Lower lobe of right lung (tissue), 2 donors: ENCODE results near the gene SLCO4A1. TPM values are rescaled to one million over a fixed set of nuclear protein-coding genes. Genes with fewer than 3 reads are reported as not detected.

Experiments used
- ATAC-seq, 2 donors: fragments of 200-7000 bp; cut with Tn5 transposase; one replicate each; pipeline ENCODE4 v1.9.1; 2020 to 2022; ENCODE audit warnings: mild to moderate bottlenecking in 2 of 2, moderate library complexity in 2 of 2
- DNase-seq: peaks from one replicate; pipeline ENCODE4 v3.0.0-alpha.2; 2020
- H3K27ac ChIP-seq: fragments of 200-600 bp; one replicate; pipeline ENCODE4 v1.8.0; 2022
- H3K27me3 ChIP-seq: fragments of 200-600 bp; one replicate; pipeline ENCODE4 v1.8.0; 2022; ENCODE audit warnings: low read depth
- H3K36me3 ChIP-seq: fragments of 200-600 bp; one replicate; pipeline ENCODE4 v1.8.0; 2022; ENCODE audit warnings: mild to moderate bottlenecking
- H3K4me1 ChIP-seq: fragments of 200-600 bp; one replicate; pipeline ENCODE4 v1.8.0; 2022
- H3K4me3 ChIP-seq: fragments of 200-600 bp; one replicate; pipeline ENCODE4 v1.8.0; 2022; ENCODE audit warnings: mild to moderate bottlenecking
- H3K9me3 ChIP-seq: fragments of 200-600 bp; one replicate; pipeline ENCODE4 v1.8.0; 2022
- intact Hi-C: fragments of 100-400 bp; cut with DNase I; formaldehyde crosslinking; loops from one replicate; pipeline ENCODE4 v1.11.0; 2022
- total RNA-seq: library from RNA; stranded (reverse); fragmentation: NEBNext Ultra II Directional; extraction: Animal tissue kit (Norgen Biotek cat#: 25700); gene quantifications from one replicate; pipeline ENCODE4 v1.2.1, GENCODE V29; 2021
- TF ChIP-seq, protein P1 (sequence below): fragments of 200-600 bp; IDR thresholded peaks from one replicate; pipeline ENCODE4 v1.8.0; 2022; ENCODE audit warnings: antibody characterized with exemption, mild to moderate bottlenecking
- donor health status: DM: no; HTN: yes; CAD: no; lungs with severe emphysema.

SLCO4A1 gene
- total RNA-seq, 1 donor from 2014 or later, result 72.4 TPM

DNA sequence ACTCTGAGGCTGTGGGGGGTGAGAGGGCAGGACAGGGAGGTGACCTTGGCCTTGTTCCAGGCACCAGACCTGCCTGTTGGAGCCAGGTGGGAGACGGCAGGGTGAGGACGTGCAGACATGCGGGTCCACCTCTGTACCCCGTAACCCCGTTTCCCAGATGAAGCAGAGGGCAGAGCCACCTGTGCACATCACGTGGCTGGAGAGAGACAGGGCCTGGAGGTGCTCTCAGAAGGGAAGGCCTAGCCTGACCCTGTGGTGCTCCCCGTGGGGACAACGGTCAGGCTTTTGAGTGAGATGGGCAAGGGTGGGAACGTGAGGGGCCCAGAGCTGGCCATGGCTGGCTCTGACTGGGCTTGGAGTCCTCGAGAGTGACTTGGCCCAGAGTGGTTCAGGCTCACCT is 72.9 kb downstream of the SLCO4A1 start:
- Histone ChIP-seq H3K9me3 (peaks cover 7% of the 10 kb centered on the region), H3K4me1 (no peaks in the 10 kb centered on the region), H3K36me3 (no peaks in the 10 kb centered on the region), H3K27me3 (peaks cover 49% of the 10 kb centered on the region), H3K27ac (no peak overlapping the region), H3K4me3 (no peak overlapping the region)
- TF ChIP-seq, protein P1, sequence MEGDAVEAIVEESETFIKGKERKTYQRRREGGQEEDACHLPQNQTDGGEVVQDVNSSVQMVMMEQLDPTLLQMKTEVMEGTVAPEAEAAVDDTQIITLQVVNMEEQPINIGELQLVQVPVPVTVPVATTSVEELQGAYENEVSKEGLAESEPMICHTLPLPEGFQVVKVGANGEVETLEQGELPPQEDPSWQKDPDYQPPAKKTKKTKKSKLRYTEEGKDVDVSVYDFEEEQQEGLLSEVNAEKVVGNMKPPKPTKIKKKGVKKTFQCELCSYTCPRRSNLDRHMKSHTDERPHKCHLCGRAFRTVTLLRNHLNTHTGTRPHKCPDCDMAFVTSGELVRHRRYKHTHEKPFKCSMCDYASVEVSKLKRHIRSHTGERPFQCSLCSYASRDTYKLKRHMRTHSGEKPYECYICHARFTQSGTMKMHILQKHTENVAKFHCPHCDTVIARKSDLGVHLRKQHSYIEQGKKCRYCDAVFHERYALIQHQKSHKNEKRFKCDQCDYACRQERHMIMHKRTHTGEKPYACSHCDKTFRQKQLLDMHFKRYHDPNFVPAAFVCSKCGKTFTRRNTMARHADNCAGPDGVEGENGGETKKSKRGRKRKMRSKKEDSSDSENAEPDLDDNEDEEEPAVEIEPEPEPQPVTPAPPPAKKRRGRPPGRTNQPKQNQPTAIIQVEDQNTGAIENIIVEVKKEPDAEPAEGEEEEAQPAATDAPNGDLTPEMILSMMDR, result no peak
- intact Hi-C loops, result no loop called here
- ATAC-seq (no peak), DNase-seq (no peak)

DNA sequence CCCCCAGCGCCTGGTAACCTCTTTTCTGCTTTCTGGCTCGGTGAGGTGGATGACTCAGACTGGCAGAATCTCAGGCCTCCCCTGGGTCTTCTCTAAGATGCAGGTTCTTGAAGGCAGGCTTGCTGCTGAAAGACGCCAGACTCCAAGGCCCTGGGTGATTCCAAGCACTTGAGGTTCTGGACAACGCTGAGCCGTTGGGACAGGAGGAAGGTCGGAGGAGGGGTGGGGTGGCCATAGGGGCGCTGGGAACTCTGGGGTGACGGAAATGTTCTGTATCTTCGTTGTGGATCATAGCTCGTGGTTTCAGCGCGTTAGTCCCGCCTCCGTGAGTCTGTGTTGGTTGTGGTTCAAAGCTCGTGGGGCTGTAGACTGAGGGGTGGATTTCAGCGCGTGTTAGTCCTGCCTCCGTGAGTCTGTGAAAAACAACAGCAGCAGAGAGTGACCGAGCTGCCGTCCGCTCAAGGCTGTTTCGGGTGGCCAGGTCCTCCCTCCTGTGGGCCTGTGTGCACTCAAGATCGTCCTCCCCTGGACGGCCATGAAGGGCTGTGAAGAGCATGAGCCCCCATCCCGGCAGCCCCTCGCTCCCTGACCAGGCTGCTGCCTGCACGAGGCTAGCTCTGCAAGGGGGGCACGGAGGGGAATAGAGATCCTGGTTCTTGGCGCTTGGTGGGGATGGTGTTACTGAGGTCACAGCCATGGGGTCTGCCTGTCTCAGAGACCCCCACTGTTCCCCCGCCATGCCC is 74.1 kb downstream of the SLCO4A1 start:
- intact Hi-C loops, result no loop called here
- Histone ChIP-seq H3K27me3 (peaks cover 38% of the 10 kb centered on the region), H3K9me3 (peaks cover 10% of the 10 kb centered on the region), H3K27ac (no peak overlapping the region), H3K4me3 (no peak overlapping the region), H3K36me3 (no peaks in the 10 kb centered on the region), H3K4me1 (no peaks in the 10 kb centered on the region)
- peak; percentile 16 to 40 for ATAC-seq
- TF ChIP-seq, protein P1, result no peak
- DNase-seq, result no peak

DNA sequence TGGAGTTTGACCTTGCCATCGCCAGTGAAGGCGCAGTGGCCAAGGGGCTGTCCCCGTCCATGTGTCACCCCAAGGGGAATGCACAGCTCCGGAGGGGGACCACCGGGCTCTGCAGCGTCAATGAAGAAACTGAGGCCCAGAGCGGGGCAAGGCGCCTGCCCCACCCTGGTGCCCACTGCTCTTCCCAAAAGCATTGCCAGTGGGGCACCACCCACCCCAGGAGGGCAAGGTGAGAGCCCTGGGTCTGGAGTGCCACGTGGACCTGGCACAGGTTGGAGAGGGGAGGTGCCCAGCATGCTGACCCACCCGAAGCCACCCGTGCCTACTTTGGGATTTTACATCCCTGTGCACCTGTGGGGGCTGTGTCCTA is 74.6 kb downstream of the SLCO4A1 start:
- Histone ChIP-seq H3K9me3 (peaks cover 15% of the 10 kb centered on the region), H3K4me1 (no peaks in the 10 kb centered on the region), H3K27ac (no peak overlapping the region), H3K27me3 (peaks cover 35% of the 10 kb centered on the region), H3K36me3 (no peaks in the 10 kb centered on the region), H3K4me3 (no peak overlapping the region)
- no peak for DNase-seq
- intact Hi-C loops, result no loop called here
- peak in 1 of 2 donors; percentile 19 for ATAC-seq
- TF ChIP-seq, protein P1, result no peak

DNA sequence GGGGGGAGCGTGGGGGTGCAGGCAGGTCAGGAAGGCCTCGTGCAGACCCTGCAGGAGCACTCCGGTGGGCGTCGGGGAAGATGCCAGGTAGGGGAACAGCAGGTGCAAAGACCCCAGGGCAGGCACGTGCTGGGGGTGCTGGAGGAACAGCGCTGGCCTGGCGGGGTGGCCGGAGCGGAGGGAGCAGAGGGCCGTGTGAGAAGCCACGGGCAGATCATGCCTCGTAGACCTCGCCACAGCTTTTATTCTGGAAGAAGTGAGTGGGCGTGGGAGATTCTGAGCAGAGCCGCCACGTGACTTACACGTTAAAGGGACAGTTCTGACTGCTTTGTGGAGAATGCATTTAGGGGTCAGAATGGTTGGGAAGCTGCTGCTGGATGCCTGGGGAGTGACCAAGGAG is 75.6 kb downstream of the SLCO4A1 start:
- Histone ChIP-seq H3K4me3 (no peak overlapping the region), H3K27me3 (peaks cover 30% of the 10 kb centered on the region), H3K36me3 (no peaks in the 10 kb centered on the region), H3K4me1 (no peaks in the 10 kb centered on the region), H3K27ac (no peak overlapping the region), H3K9me3 (peaks cover 15% of the 10 kb centered on the region)
- DNase-seq (no peak), ATAC-seq (no peak)
- TF ChIP-seq, protein P1, result no peak
- intact Hi-C loops, result no loop called here

DNA sequence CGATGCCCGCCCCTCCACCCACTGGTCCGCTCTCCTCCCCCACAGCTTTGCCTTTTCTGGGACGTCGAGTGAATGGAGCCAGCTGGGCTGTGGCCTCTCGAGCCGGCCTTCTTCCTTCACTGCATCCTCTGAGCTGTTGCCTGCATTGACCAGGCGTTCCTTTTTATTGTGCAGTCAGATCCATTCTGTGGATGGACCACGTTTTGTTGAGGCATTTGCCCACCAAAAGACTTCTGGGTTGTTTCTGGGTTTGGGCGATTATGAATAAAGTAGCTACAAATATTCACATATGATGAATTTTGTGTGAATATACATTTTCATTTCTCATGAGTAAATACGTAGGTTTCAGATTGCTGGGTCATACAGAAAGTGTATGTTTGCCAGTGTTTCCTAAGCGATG is 76.2 kb downstream of the SLCO4A1 start:
- peaks cover 15% of the 10 kb centered on the region for H3K9me3 ChIP-seq

More for the DNA sequence above, 76.2 kb downstream of the SLCO4A1 start:
- no peak for DNase-seq
- H3K36me3 ChIP-seq, result no peaks in the 10 kb centered on the region
- H3K27ac ChIP-seq, result no peak overlapping the region
- H3K27me3 ChIP-seq, result peaks cover 25% of the 10 kb centered on the region
- H3K4me3 ChIP-seq, result no peak overlapping the region
- TF ChIP-seq, protein P1, result no peak
- H3K4me1 ChIP-seq, result no peaks in the 10 kb centered on the region
- no peak for ATAC-seq
- intact Hi-C loops, result no loop called here
